Ascending aorta (tissue), 2 donors: ENCODE data around the gene MXD3. TPM values are rescaled to one million over a fixed set of nuclear protein-coding genes. Genes with fewer than 3 reads are reported as not detected.

Experiments
- DNase-seq, 2 donors: peaks; one replicate each; pipeline ENCODE4 v3.0.0-alpha.2; 2019; ENCODE audit warnings: low spot score in 2 of 2
- H3K27ac ChIP-seq, 2 donors: fragments of 200-600 bp; sonication (generic); one replicate each; pipeline ENCODE4 v1.5.1; 2016 to 2017; ENCODE audit warnings: mild to moderate bottlenecking in 1 of 2
- H3K27me3 ChIP-seq: fragments of 200-600 bp; sonication (generic); one replicate; pipeline ENCODE4 v1.5.1; 2017
- H3K36me3 ChIP-seq, 2 donors: fragments of 200-600 bp; sonication (generic); one replicate each; pipeline ENCODE4 v1.5.1; 2016
- H3K4me1 ChIP-seq, 2 donors: fragments of 200-600 bp; sonication (generic); one replicate each; pipeline ENCODE4 v1.5.1; 2016 to 2017; ENCODE audit warnings: mild to moderate bottlenecking in 1 of 2
- H3K4me3 ChIP-seq, 2 donors: fragments of 200-600 bp; sonication (generic); one replicate each; pipeline ENCODE4 v1.5.1; 2016 to 2017; ENCODE audit warnings: mild to moderate bottlenecking in 1 of 2
- H3K9me3 ChIP-seq, 2 donors: fragments of 200-600 bp; sonication (generic); one replicate each; pipeline ENCODE4 v1.5.1; 2016
- CTCF ChIP-seq, 3 experiments: fragments of 200-600 bp in 2 of 3; fragments of 450-650 bp in 1 of 3; sonication (generic) in 2 of 3; IDR thresholded peaks; one replicate each; pipeline ENCODE4 v1.5.1; 2016 to 2019; ENCODE audit warnings: antibody characterized with exemption in 3 of 3, mild to moderate bottlenecking in 1 of 3, moderate library complexity in 1 of 3
- intact Hi-C: fragments of 100-400 bp; cut with DNase I; formaldehyde crosslinking; loops from one replicate; pipeline ENCODE4 v1.15.1; 2023
- total RNA-seq: library from RNA; depleted of rRNA; stranded (reverse); fragments of >200 nt; gene quantifications from one replicate; pipeline ENCODE4 v1.1.0, GENCODE V29; 2016

The MXD3 gene
- total RNA-seq, 1 donor from 2014 or later = 13.5 TPM

- Histone ChIP-seq H3K9me3 (no peaks in the 10 kb centered on the region), H3K27ac (no peak overlapping the region), H3K4me1 (no peaks in the 10 kb centered on the region), H3K27me3 (no peaks in the 10 kb centered on the region), H3K36me3 (peaks cover 53 to 67% of the 10 kb centered on the region in 2 donors), H3K4me3 (no peak overlapping the region)
- DNase-seq = no peak
- no peak for TF ChIP-seq CTCF (IDR thresholded peaks at IDR 0.05)
- intact Hi-C loops = no loop called here
Observed at GRCh38 chr5:177339107-177339638, 27.5 kb upstream of the MXD3 start.

GRCh38 chr5:177338251-177339106, 26.8 kb upstream of the MXD3 start:
- intact Hi-C loops = no loop called here
- Histone ChIP-seq H3K4me1 (no peaks in the 10 kb centered on the region), H3K27me3 (no peaks in the 10 kb centered on the region), H3K27ac (no peak overlapping the region), H3K4me3 (no peak overlapping the region), H3K36me3 (peaks cover 60 to 74% of the 10 kb centered on the region in 2 donors), H3K9me3 (no peaks in the 10 kb centered on the region)
- no peak for TF ChIP-seq CTCF (IDR thresholded peaks at IDR 0.05)
- no peak for DNase-seq

DNA sequence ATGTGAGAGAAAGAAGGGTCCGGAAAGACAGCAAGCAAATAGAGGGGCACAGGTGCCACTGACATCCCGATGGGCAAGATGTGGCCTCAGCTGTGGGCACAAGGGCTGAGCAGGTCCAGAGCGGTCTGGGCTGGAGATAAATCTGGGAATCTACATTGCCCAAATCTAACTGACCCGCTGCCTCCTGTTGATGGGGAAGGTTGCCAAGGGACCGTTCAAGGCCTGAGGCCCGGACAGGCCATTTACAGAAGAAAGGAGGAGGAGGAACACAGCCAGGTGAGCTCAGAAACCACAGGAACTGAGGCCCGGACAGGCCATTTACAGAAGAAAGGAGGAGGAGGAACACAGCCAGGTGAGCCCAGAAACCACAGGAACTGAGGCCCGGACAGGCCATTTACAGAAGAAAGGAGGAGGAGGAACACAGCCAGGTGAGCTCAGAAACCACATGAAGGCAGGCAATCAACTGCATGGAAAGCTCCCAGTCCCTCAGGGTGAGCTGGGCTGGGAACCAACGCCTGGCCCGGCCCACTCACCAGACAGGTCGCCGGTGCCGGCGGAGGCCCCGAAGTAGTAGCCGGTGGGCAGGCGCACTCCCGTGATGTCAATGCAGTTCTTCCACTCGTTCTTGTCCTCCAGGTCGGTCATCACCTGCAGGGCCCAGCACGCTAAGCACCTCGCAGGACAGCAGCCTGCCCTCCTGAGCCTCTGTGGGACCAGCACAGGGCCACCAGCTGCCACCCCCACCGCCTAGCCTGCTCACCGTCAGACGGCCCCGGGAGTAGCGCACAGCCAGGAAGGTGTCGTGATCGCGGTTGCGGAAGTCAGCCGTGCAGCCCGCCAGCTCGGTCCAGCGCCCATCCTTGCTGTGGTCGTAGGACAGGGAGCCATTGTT, 25.2 kb upstream of the MXD3 start:
- Histone ChIP-seq H3K36me3 (peaks cover 70 to 84% of the 10 kb centered on the region in 2 donors), H3K27me3 (no peaks in the 10 kb centered on the region), H3K4me1 (no peaks in the 10 kb centered on the region), H3K27ac (no peak overlapping the region), H3K4me3 (no peak overlapping the region), H3K9me3 (no peaks in the 10 kb centered on the region)
- intact Hi-C loops = no loop called here
- no peak for DNase-seq
- no peak for TF ChIP-seq CTCF (IDR thresholded peaks at IDR 0.05)

DNA sequence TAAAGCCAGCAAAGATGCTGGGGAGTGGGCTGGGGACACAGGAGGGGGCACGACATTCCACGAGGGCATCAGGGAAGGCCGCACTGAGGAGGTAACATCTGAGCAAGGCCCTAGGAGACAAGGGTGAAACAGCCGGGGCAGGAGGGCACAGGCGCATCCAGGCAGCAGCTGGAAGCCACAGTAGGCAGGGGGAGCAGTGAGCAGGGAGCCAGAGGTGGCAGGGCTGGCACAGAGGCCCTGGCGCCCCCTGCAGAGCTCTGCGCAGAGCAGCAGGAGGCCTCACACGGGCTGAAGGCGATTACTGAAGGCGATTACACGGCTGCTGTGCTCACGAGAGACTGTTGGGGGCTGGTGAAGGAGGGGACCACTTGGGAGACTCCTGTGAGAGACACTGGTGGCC, 24.4 kb upstream of the MXD3 start:
- no peak for TF ChIP-seq CTCF (IDR thresholded peaks at IDR 0.05)
- no peak overlapping the region for H3K4me3 ChIP-seq
- peaks cover 71 to 84% of the 10 kb centered on the region in 2 donors for H3K36me3 ChIP-seq
- no peaks in the 10 kb centered on the region for H3K4me1 ChIP-seq
- intact Hi-C loops = no loop called here
- H3K9me3 ChIP-seq = no peaks in the 10 kb centered on the region
- H3K27me3 ChIP-seq = no peaks in the 10 kb centered on the region
- no peak for DNase-seq
- H3K27ac ChIP-seq = no peak overlapping the region

DNA sequence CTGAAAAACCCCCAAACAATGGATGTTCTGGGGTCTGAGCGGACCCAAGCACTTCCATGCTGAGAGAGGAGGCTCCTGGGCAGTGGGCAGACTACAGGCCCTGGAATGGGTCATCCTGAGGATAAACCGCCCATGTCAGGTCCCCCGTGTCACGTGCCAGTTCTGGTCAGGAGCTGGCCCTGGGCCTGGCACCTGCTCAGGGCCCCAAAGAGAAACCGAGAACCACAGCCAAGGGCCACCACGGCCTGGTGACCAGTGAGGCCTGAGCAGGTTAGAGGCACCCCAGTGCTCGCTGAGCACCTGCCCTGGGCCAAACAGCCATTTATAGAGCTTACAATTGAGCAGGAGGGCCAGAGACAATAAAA, 24.0 kb upstream of the MXD3 start:
- Histone ChIP-seq H3K9me3 (no peaks in the 10 kb centered on the region), H3K4me1 (no peaks in the 10 kb centered on the region), H3K36me3 (peaks cover 70 to 88% of the 10 kb centered on the region in 2 donors), H3K4me3 (no peak overlapping the region), H3K27ac (no peak overlapping the region), H3K27me3 (no peaks in the 10 kb centered on the region)
- no peak for DNase-seq
- intact Hi-C loops = no loop called here
- TF ChIP-seq CTCF (IDR thresholded peaks at IDR 0.05) = no peak
